NB4 (cell line): ENCODE results near the gene VKORC1.

Experiments
- CTCF ChIP-seq: IDR thresholded peaks from one replicate; pipeline ENCODE4 v1.5.1; 2012; ENCODE audit warnings: low read depth, low read length
- POLR2A ChIP-seq: IDR thresholded peaks from 2 replicates; pipeline ENCODE4 v1.6.1; 2011; ENCODE audit warnings: mild to moderate bottlenecking; ENCODE audit not compliant: insufficient read length; ENCODE audit errors: extremely low read depth

DNA sequence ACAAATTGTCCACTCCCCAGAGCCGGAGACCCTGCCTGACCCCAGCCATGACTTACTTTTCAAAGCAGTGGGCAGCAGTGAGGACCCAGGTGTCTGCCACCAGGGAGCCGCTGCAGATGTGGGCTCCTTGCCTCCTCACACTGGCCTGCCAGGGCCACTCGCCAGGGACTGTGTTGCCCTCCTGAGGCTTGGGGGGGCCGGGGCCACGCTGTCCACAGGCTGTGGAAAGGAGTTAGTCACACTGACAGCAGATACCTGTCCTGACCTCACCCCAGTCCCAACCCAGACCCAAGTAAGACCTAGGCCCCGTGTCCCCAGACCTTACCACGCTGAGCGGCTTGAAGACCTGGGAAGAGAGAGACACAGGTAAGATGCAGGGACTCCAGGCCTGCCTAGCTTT is 7.1 kb downstream of the VKORC1 start:
- no peak for TF ChIP-seq POLR2A
- no peak for TF ChIP-seq CTCF
